Femur (tissue), 1 donor: ENCODE measurements around the gene BMPER.
A peak's percentile ranks its signal among the peaks of the same experiment; 100 is the strongest.

Experiments
- DNase-seq: peaks from one replicate; pipeline ENCODE4 v3.0.0-alpha.2; 2017

The BMPER gene

DNA sequence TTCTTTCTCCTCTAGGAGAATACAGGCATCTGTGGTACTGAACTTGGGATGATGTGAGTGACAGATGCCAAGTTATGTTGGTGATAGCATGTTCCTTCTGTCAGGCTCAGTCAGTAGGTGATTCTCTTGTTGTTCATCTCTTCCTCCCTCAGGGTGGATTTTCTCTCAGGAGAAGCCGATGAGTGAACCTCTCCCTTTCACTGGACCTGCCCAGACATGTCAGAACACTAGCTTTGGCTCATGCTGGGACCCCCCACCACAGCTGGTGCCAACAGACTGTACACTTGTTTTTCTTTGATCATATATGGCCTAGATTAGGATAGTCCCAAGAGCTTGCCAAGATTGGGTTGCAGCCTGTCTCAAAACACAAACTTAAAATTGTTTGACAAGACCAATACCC is 129.4 kb downstream of the BMPER start:
- DNase-seq = no peak

DNA sequence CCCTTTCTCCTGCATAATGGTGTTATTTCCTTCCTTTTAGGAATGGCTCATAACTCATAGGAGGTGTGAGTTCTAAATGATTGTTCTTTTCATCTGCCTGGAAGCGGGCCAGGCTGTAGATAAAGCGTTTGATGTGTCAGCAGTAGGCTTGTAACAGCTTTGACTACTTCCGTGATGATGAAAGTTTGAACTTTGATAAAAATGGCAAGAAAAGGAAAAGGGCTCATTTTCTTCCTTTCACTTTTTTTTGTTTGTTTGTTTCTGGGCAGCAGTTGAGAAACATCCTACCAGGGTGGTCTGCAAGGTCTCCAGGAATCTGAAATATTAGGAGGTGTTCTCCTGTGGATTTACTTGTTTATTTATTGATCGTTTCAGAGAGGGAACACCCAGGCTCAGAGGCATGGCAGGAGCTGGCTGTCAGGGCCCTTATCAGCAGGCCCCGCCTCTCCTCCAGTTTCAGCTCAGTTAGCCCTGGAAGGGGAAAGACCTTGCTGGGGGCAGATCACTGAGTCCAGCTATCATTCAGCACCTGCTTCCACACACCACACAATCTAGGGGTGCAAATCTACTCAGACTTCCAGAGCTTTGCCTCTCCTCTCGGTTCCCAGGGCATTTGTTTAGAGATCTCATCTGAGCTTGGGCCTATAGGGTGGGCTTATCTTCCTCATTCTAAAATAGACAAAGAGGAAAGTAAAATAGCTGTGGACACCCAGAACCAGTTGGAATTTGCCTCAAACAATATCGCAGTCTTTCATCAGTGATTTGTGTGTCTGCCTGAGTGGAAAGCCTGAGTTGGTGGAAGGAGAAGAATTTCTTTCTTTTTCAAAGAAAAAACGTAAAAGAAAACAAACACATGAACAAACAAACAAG is 130.9 kb downstream of the BMPER start:
- no peak for DNase-seq

DNA sequence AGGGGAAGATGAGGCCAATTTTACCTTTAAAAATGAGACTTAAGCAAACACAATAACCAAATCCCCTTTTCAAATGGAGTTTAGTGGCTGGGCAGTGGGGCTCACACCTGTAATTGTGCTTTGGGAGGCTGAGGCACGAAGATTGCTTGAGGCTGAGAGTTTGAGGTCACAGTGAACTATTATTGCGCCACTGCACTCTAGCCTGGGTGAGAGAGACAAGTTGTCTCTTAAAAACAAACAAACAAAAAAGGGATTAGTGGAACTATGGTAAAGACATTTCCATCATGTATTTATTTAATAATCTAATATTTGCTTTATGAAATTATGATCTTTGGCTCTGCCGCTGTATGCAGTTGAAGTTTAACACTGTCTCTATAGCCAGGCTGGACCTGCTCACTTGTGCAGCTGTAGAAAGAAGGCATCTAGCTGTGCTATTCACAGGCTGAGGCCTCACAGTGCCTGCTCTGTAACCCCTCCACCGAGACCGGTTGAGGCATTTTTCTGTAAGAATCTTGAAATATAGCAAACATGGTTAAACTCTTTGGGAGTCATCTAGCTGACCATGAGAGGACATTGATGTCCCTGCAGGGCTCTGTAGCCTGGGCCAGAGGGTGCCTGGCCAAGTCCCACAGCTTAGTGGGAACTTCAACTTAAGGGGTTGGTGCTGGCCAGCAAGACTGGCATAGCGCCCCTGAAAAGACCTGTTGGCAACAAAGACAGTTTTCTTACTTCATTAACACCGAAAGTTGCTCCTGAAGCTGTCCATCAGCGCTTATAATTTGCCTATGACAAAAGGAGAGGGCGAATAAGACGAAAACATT is 131.8 kb downstream of the BMPER start:
- no peak for DNase-seq

GRCh38 chr7:34038816-34039470 is 133.6 kb downstream of the BMPER start:
- no peak for DNase-seq

DNA sequence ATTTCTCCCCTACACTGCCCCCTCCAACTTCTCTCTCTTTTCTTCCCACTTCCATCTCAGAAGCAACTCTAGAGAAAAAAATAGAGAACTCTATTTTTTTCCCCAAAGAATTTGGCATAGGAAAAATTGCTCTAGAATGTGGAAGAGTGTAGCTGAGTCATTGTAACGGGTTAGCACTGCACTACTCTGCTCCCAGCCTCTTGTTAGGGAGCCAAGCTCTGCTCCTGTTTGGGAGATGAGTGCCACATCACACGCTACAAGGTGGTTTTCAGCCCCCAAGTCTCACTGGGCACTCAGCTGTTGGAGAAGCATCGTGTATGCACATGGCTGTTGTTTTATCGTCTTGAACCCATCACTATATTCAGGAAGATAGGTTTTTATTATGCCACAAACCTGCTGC is 136.4 kb downstream of the BMPER start:
- DNase-seq = no peak

GRCh38 chr7:34042406-34042805 is 137.1 kb downstream of the BMPER start:
- no peak for DNase-seq

DNA sequence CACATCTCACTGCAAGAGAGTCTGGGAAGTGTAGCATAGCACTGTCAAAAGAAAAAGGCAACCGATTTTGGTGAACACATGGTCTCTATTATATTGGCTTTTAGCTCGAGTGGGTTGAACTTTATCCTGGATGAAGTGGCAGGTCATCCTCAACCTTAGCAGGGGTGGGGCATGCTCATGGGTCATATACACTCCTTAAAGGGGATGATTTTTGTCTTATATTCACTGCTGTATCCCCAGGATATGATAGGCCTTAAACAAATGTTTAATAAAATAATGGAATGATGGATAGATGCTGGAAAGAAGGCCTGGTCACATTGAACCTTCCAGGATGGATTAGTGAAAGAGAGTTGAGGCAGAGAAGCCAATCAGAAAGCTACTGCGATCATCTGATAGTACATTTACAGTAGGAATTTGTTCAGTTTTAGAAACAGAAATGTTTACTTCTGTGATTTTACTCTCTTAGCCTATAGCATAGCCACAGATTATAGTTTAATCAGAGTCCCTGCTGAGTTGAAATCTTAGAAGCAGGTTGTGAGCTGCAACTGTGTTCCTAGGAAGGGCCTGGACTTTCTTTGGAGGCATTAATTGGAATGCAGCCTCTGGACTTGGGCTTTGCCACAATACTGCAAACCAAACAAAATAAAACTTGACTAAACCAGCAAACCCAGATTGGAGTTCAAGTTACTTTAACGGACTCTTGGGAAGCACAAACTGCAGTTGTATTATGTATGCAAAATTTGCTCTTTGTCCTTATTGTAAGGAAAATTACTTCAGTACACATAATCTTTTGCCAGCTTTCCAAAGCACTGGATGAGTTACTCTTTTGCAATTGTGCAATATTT is 138.3 kb downstream of the BMPER start:
- peak; percentile 58 for DNase-seq

DNA sequence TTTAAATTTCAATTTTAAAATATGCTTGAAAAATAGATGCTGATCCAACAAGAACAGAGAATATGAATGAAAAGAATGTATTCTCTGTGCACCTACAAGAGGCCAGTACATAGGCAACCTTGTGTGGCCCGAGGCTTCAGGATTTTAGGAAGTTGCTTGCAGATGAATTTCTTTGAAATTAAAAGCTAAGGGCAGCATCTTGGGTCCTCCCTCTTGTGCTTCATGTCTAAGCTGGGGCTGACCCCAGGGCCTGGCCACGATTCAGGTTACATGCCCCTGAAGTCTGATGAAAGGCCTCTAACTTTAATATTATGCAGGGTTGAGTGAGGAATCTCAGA is 138.9 kb downstream of the BMPER start:
- DNase-seq = no peak

DNA sequence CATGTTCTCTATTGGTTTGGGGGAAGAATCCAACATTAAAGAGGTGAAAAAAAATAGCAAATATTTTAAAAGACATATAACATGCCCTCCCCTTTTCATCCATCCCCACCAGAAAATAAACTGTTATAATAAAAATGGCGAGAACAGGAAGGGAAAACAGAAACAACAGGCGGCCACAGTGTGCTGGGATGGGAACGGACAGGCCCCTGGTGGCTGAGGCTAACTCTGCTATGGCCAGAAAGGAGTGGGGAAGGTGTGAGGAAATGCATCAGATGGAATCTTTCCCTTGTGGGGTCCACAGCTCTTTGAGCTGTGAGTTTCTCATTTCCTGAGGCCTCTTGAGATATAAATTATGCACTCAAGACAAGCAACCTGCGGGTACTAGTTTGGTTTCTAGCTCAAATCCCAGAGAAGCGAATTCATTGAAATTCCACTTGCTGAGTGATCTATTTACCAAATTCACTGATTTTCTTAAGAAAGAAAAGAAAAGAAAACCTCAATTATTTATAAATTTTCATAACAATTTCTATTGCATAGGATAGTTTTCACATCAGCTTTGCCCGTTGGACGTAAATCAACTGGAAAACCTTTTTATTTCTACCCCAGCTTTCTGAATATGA is 139.5 kb downstream of the BMPER start:
- no peak for DNase-seq

- DNase-seq = no peak
These were observed 143.1 kb downstream of the BMPER start for GRCh38 chr7:34048445-34048844.

GRCh38 chr7:34054075-34054474 is 148.7 kb downstream of the BMPER start:
- no peak for DNase-seq

GRCh38 chr7:34057136-34057535 is 151.8 kb downstream of the BMPER start:
- no peak for DNase-seq

GRCh38 chr7:34057956-34058355 is 152.6 kb downstream of the BMPER start:
- DNase-seq = no peak

DNA sequence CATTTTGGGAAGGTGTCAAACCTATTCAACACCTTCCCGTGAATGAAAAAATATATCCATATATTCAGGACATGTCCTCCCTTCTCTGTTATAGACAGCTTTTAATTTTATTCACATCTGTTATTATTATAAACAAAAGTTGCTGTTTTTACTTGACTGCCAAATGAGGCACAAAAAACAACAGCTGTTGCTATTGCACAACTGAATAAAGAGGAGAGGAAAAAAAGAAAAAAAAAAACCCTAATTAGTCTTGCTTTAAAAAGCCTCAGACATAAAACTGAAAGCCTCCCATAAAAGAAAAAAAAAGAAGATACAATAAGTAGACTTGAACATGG is 153.4 kb downstream of the BMPER start:
- no peak for DNase-seq

GRCh38 chr7:34059136-34059828 is 153.9 kb downstream of the BMPER start:
- no peak for DNase-seq

DNA sequence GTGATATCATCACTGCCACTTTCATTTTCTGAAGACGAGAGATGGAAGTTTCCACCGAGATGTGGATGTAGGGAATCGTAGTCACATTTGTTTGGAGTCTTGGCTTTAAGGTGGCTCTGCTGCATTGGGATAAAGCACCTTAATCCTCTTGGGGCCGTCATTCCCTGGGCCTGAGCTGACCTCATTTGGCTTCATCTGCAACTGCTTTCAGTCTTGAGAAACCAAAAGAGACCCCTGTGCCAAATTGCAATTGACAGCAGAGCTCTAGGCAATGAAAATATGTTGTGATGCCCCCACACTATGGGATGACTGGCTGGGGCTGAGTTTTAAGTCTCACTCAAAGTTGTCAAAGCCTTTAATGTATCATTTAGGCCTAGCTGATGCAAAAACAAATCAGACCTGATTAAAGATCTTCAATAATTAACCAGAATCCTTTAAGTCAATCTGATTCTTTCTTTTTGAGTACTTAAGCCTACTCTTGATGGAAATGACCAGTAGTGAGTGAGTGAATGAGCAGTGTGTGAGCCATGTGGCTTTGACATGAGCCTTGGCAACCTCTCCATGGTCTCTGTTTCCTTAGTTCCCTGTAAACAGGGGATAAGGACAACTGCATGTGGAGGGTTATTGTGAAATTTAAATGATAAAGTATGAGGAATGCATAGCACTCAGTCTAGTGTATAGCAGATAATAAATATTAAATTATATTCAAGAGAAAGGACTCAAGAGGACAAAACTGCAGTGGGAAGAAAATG is 155.0 kb downstream of the BMPER start:
- no peak for DNase-seq

DNA sequence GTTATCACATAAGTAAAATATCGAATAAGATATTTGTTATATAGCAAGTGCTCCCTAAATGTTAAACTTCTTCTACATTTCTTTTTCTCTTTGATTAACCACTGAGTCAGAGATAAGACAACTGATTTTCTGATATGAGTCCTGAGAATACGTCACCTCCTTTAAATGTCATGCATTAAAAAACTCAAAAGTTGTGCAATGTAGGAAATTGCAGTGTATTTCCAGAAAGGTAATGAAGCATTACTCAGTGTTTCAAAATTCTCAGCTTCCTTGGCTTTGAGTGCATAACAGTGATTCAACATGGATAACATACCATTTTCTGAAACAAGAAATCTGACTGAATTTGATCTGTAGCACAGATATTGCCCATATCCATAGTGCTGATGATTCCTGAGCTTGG is 155.8 kb downstream of the BMPER start:
- DNase-seq = no peak

DNA sequence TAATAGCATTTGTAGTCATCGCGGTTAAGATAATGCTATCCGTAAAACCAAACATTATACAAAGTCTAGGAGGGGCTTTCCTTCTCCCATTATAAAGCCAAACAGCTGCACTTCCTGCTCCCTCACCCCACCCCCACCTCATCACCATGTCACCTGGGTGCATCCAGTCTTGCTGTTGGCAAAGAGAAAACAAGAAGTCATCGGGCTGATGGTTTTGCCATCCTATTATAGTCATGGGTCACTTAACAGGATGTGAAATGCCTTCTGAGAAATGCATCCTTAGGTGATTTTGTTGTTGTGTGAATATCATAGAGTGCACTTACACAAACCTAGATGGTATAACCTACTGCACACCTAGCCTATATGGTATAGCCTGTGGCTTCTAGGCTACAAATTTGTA is 157.0 kb downstream of the BMPER start:
- no peak for DNase-seq

DNA sequence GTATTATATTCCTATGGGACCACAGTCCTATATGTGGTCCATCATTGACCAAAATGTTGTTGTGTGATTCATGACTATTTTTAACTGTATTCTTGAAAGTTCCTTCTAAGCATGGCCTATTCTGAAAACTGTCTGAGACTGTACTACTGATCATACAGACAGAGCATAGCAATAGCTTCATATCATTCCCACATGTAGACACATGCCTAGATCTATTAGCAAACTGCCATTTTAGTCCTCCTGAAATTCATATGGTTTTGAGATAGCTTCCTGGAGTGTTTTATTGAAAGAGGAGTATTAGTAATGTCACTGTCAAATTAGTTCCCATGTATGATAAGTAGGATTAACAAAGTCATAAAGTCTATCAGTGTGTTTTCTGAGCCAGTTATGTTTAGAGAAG is 157.5 kb downstream of the BMPER start:
- no peak for DNase-seq

GRCh38 chr7:34064519-34065158 is 159.3 kb downstream of the BMPER start:
- DNase-seq = peak; percentile 62

- no peak for DNase-seq
These were observed 161.1 kb downstream of the BMPER start for GRCh38 chr7:34066411-34066810.
